HepG2 (cell line): ENCODE data around the gene MDH1B. TPM values are rescaled to one million over a fixed set of nuclear protein-coding genes. Genes with fewer than 3 reads are reported as not detected.

Source experiments
- GTF3A ChIP-seq: sonication (generic); formaldehyde crosslinking; conservative IDR thresholded peaks from 2 replicates; pipeline ENCODE4 v1.4.0; 2020; ENCODE audit warnings: mild to moderate bottlenecking, missing genetic modification reagents
- SKIL ChIP-seq: sonication (generic); formaldehyde crosslinking; IDR thresholded peaks from 2 replicates; pipeline ENCODE4 v1.8.0; 2022; ENCODE audit warnings: missing genetic modification reagents, mild to moderate bottlenecking, moderate library complexity, borderline replicate concordance
- ZBTB20 ChIP-seq: sonication (generic); formaldehyde crosslinking; IDR thresholded peaks from 2 replicates; pipeline ENCODE4 v1.8.1; 2023; ENCODE audit warnings: missing genetic modification reagents, low read depth, mild to moderate bottlenecking, borderline replicate concordance
- ZNF335 ChIP-seq: sonication (generic); formaldehyde crosslinking; IDR thresholded peaks from 2 replicates; pipeline ENCODE4 v1.4.0; 2020; ENCODE audit warnings: missing genetic modification reagents
- ZNF792 ChIP-seq: IDR thresholded peaks from 2 replicates; pipeline ENCODE4 v1.6.1; 2016
- ZNF83 ChIP-seq: sonication (generic); formaldehyde crosslinking; IDR thresholded peaks from 2 replicates; pipeline ENCODE4 v1.4.0; 2020; ENCODE audit warnings: missing genetic modification reagents, mild to moderate bottlenecking, borderline replicate concordance
- polyA plus RNA-seq, 8 experiments: library from polyadenylated mRNA; depleted of rRNA in 3 of 8; stranded (reverse) in 7 of 8; unstranded in 1 of 8; fragments of >200 nt; fragmentation: Illumina TruSeq in 4 of 8; extraction: Trizol in 4 of 8; gene quantifications; 2 replicates each; pipeline versions ENCODE4 v1.2.1 to v1.2.3, GENCODE V29; 2011 to 2016; ENCODE audit warnings: low read depth in 4 of 8, missing spikeins in 1 of 8, mixed read lengths in 1 of 8; ENCODE audit not compliant: insufficient read depth in 1 of 8
- total RNA-seq, 5 experiments: library from RNA; depleted of rRNA; stranded (reverse); fragments of >200 nt; fragmentation: Illumina TruSeq; extraction: Trizol; gene quantifications; 2 replicates each; pipeline ENCODE4 v1.2.3, GENCODE V29; 2016; ENCODE audit warnings: low read depth in 1 of 5
- TF ChIP-seq, protein P1 (sequence below), 2 experiments: fragments of 450-650 bp in 1 of 2; sonication (generic) in 1 of 2; formaldehyde crosslinking in 1 of 2; IDR thresholded peaks; 2 replicates each; pipeline versions ENCODE4 v1.6.1 to v1.8.0; 2016 to 2022; ENCODE audit warnings: antibody characterized with exemption in 1 of 2, mild to moderate bottlenecking in 1 of 2, missing genetic modification reagents in 1 of 2
- TF ChIP-seq, protein P2 (sequence below): IDR thresholded peaks from 2 replicates; pipeline ENCODE4 v1.6.1; 2016
- TF ChIP-seq, protein P3 (sequence below): sonication (generic); formaldehyde crosslinking; IDR thresholded peaks from 2 replicates; pipeline ENCODE4 v1.5.1; 2020; ENCODE audit warnings: missing genetic modification reagents, mild to moderate bottlenecking, borderline replicate concordance
- TF ChIP-seq, protein P4 (sequence below): sonication (generic); formaldehyde crosslinking; IDR thresholded peaks from 2 replicates; pipeline ENCODE4 v1.4.0; 2020; ENCODE audit warnings: missing genetic modification reagents, mild to moderate bottlenecking, borderline replicate concordance

MDH1B gene
- total and polyA plus RNA-seq, 2 of the 13 experiments (the other 11 are each of a cell fraction or from before 2014, with no cell fraction given), result 0.17 to 0.86 TPM

DNA sequence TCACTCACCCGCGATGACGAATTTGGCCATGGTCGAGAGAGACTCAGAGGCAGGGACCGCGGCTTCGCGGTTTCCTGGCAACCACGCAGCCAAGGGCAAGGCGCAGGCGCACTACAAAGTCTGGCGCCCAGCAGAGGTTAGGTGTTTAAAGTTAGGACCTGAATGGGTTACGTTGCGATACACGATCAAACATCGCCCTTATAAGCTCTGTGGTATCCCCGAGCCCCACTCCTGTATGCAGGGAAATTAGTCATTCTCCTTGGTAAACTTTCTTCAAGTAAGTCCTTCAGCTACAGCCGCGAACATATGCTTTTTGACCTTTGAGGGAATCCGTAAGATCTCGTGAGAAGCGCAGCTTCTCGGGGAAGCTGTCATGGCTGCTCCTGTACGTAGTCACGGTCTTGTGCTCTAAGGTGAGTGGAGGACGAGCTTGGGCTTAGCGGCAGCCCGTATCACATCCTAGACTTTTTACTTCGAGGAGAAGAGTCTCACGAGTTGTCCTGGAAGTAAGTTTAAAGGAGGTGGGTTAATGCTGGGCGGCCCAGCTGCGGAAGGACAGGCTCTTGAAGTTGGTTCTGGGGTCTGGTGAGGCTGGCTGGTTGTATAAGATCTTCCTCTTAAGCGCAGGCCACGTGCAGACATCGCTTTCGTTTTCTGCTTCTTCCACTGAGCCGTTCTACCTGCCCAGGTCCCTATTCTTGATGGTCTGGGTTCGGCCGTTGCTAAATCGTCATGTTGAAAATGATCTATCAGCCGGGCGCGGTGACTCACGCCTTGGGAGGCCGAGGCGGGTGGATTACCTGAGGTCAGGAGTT is at the start of gene MDH1B, which contains the start of gene FASTKD2 (continued):
- TF ChIP-seq SKIL (CRISPR knock-in tag) (no peak), GTF3A (no peak), ZNF335 (CRISPR knock-in tag) (0 out of 2 replicates have a peak, but pooled peaks have one; percentile 35), ZBTB20 (no peak), ZNF83 (CRISPR knock-in tag) (no peak), ZNF792 (peak; percentile 69; the same call in 1 of the 2 replicates)
- TF ChIP-seq, protein P1, sequence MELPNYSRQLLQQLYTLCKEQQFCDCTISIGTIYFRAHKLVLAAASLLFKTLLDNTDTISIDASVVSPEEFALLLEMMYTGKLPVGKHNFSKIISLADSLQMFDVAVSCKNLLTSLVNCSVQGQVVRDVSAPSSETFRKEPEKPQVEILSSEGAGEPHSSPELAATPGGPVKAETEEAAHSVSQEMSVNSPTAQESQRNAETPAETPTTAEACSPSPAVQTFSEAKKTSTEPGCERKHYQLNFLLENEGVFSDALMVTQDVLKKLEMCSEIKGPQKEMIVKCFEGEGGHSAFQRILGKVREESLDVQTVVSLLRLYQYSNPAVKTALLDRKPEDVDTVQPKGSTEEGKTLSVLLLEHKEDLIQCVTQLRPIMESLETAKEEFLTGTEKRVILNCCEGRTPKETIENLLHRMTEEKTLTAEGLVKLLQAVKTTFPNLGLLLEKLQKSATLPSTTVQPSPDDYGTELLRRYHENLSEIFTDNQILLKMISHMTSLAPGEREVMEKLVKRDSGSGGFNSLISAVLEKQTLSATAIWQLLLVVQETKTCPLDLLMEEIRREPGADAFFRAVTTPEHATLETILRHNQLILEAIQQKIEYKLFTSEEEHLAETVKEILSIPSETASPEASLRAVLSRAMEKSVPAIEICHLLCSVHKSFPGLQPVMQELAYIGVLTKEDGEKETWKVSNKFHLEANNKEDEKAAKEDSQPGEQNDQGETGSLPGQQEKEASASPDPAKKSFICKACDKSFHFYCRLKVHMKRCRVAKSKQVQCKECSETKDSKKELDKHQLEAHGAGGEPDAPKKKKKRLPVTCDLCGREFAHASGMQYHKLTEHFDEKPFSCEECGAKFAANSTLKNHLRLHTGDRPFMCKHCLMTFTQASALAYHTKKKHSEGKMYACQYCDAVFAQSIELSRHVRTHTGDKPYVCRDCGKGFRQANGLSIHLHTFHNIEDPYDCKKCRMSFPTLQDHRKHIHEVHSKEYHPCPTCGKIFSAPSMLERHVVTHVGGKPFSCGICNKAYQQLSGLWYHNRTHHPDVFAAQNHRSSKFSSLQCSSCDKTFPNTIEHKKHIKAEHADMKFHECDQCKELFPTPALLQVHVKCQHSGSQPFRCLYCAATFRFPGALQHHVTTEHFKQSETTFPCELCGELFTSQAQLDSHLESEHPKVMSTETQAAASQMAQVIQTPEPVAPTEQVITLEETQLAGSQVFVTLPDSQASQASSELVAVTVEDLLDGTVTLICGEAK (IDR thresholded peaks at IDR 0.05), result no peak
- TF ChIP-seq, protein P1 (CRISPR knock-in tag; IDR thresholded peaks at IDR 0.05), result peak; percentile 63; the same call in 1 of the 2 replicates
- TF ChIP-seq, protein P2, sequence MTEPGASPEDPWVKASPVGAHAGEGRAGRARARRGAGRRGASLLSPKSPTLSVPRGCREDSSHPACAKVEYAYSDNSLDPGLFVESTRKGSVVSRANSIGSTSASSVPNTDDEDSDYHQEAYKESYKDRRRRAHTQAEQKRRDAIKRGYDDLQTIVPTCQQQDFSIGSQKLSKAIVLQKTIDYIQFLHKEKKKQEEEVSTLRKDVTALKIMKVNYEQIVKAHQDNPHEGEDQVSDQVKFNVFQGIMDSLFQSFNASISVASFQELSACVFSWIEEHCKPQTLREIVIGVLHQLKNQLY (CRISPR knock-in tag), result peak; percentile 62
- TF ChIP-seq, protein P3, sequence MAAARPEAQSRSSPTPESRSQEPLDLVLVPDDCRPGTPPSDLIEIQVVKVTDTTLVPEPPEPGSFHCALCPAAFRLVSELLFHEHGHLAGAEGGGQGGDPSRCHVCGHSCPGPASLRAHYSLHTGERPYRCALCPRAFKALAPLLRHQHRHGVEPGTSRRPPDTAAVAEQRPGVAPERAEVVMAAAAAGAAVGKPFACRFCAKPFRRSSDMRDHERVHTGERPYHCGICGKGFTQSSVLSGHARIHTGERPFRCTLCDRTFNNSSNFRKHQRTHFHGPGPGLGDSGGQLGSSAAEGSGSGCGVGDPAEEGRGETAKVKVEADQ (CRISPR knock-in tag), result peak; percentile 79
- TF ChIP-seq, protein P4, sequence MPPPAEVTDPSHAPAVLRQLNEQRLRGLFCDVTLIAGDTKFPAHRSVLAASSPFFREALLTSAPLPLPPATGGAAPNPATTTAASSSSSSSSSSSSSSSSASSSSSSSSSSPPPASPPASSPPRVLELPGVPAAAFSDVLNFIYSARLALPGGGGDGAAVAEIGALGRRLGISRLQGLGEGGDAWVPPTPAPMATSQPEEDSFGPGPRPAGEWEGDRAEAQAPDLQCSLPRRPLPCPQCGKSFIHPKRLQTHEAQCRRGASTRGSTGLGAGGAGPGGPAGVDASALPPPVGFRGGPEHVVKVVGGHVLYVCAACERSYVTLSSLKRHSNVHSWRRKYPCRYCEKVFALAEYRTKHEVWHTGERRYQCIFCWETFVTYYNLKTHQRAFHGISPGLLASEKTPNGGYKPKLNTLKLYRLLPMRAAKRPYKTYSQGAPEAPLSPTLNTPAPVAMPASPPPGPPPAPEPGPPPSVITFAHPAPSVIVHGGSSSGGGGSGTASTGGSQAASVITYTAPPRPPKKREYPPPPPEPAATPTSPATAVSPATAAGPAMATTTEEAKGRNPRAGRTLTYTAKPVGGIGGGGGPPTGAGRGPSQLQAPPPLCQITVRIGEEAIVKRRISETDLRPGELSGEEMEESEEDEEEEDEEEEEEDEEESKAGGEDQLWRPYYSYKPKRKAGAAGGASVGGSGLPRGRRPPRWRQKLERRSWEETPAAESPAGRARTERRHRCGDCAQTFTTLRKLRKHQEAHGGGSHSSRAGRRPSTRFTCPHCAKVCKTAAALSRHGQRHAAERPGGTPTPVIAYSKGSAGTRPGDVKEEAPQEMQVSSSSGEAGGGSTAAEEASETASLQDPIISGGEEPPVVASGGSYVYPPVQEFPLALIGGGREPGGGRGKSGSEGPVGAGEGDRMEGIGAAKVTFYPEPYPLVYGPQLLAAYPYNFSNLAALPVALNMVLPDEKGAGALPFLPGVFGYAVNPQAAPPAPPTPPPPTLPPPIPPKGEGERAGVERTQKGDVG (CRISPR knock-in tag), result 0 out of 2 replicates have a peak, but pooled peaks have one; percentile 52
